GM12873 (cell line): ENCODE measurements around the gene HTR1D.

ENCODE experiments used
- TF ChIP-seq, protein P1 (sequence below): IDR thresholded peaks from 2 replicates; pipeline ENCODE4 v1.5.1; 2012; ENCODE audit warnings: low read depth, mild to moderate bottlenecking, moderate library complexity, low read length, control low read depth; ENCODE audit not compliant: insufficient read depth; ENCODE audit errors: missing control alignments

HTR1D gene

GRCh38 chr1:23150125-23150524, 67.2 kb downstream of the HTR1D start:
- TF ChIP-seq, protein P1, sequence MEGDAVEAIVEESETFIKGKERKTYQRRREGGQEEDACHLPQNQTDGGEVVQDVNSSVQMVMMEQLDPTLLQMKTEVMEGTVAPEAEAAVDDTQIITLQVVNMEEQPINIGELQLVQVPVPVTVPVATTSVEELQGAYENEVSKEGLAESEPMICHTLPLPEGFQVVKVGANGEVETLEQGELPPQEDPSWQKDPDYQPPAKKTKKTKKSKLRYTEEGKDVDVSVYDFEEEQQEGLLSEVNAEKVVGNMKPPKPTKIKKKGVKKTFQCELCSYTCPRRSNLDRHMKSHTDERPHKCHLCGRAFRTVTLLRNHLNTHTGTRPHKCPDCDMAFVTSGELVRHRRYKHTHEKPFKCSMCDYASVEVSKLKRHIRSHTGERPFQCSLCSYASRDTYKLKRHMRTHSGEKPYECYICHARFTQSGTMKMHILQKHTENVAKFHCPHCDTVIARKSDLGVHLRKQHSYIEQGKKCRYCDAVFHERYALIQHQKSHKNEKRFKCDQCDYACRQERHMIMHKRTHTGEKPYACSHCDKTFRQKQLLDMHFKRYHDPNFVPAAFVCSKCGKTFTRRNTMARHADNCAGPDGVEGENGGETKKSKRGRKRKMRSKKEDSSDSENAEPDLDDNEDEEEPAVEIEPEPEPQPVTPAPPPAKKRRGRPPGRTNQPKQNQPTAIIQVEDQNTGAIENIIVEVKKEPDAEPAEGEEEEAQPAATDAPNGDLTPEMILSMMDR, result no peak

DNA sequence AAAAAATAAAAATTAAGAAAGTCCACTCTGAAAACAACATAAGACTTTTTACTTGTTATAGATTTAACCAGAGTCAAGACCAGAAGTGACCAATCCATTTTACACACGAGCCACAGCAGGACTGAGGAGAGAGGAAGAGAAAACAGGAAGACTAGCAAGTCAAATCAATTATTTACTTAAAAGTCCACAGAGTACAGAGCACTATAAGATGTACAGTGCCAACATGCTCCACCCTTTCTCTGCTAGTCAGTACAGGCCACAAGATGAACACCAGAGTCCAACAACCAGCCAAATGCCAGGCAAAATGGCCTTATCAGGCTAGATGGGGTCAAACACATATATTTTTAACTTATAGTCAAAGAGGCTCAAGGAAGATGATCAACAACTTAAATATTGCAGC, 68.2 kb downstream of the HTR1D start:
- TF ChIP-seq, protein P1, result no peak

- TF ChIP-seq, protein P1, result no peak
These were observed 69.2 kb downstream of the HTR1D start for GRCh38 chr1:23148084-23148483.
